ENCODE data around the gene HES4. TPM values are rescaled to one million over a fixed set of nuclear protein-coding genes. Genes with fewer than 3 reads are reported as not detected.

The HES4 gene
- total and polyA plus RNA-seq, 11 donors: 25.7 to 98.1 (median 37.3) TPM

DNA sequence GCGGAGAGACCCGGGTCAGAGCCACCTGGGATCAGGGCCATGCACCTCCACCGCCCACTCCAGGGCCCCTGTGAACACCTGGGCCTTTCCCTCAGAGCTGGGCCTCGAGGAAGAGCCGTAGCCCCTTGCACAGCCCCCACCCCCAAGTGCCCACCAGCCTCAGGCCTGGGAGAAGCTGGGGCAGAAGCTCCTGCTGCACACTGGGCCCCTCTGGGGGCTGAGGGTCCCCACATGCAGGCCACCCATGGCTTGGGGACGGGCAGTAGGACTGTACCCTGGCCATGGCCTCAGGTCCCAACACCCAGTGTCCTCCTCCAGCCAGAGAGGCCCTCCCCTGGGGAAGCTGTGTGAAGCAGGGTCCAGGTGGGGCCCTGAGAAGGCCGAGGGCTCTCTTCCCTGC lies 47.3 kb downstream of the HES4 start:
- peaks cover 0 to 7% (median 4%) of the 10 kb centered on the region in 12 donors for H3K4me1 ChIP-seq
- no peaks in the 10 kb centered on the region for H3K9me3 ChIP-seq
- WGBS, 4 donors: 87 to 97% (median 90%) methylated on average over 2 to 7 of the region's 7 CpGs
- no peak for TF ChIP-seq CTCF (IDR thresholded peaks at IDR 0.05)
- TF ChIP-seq POLR2A (IDR thresholded peaks at IDR 0.05): no peak
- no peak for ATAC-seq
- H3K27me3 ChIP-seq: no peaks in the 10 kb centered on the region
- intact Hi-C loops (cut with DNase I): loop anchor here in 2 of 10 donors (5.0 to 10.0 kb wide), 2 partner anchors 40 to 48 kb away; no protein-coding TSS in a partner anchor
- H3K4me3 ChIP-seq: no peak overlapping the region
- H3K36me3 ChIP-seq: peaks cover 0 to 95% (median 92%) of the 10 kb centered on the region in 9 donors
- no peak overlapping the region for H3K27ac ChIP-seq
- no peak for DNase-seq

GRCh38 chr1:952201-952600 lies 47.7 kb downstream of the HES4 start:
- H3K27me3 ChIP-seq: no peaks in the 10 kb centered on the region
- no peaks in the 10 kb centered on the region for H3K9me3 ChIP-seq
- peaks cover 0 to 3% (median under 1%) of the 10 kb centered on the region in 12 donors for H3K4me1 ChIP-seq
- intact Hi-C loops (cut with DNase I): loop anchor here in 2 of 10 donors (5.0 to 10.0 kb wide), 2 partner anchors 40 to 47 kb away; no protein-coding TSS in a partner anchor
- DNase-seq: no peak
- TF ChIP-seq CTCF (IDR thresholded peaks at IDR 0.05): no peak
- TF ChIP-seq POLR2A (IDR thresholded peaks at IDR 0.05): no peak
- no peak for ATAC-seq
- H3K36me3 ChIP-seq: peaks cover 0 to 99% (median 95%) of the 10 kb centered on the region in 9 donors
- H3K4me3 ChIP-seq: no peak overlapping the region
- WGBS, 4 donors: 86 to 94% (median 91%) methylated on average over 14 to 15 of the region's 15 CpGs
- no peak overlapping the region for H3K27ac ChIP-seq

- H3K4me3 ChIP-seq: no peak overlapping the region
- no peaks in the 10 kb centered on the region for H3K4me1 ChIP-seq
- H3K9me3 ChIP-seq: no peaks in the 10 kb centered on the region
- ATAC-seq (no peak), DNase-seq (no peak)
- H3K27me3 ChIP-seq: no peaks in the 10 kb centered on the region
- no peak overlapping the region for H3K27ac ChIP-seq
- H3K36me3 ChIP-seq: peaks cover 0 to 99% (median 93%) of the 10 kb centered on the region in 9 donors
- 71 to 75% (median 72%) methylated on average over 6 of the region's 6 CpGs for WGBS, 4 donors
- intact Hi-C loops (cut with DNase I): loop anchor here in 2 of 10 donors (5.0 to 10.0 kb wide), 2 partner anchors 39 to 47 kb away; no protein-coding TSS in a partner anchor
- TF ChIP-seq CTCF (IDR thresholded peaks at IDR 0.05) (peak in 4 of 12 donors; percentile 12 to 22 (median 14)), POLR2A (IDR thresholded peaks at IDR 0.05) (no peak)
Observed at GRCh38 chr1:951364-951763, 48.5 kb downstream of the HES4 start.

DNA sequence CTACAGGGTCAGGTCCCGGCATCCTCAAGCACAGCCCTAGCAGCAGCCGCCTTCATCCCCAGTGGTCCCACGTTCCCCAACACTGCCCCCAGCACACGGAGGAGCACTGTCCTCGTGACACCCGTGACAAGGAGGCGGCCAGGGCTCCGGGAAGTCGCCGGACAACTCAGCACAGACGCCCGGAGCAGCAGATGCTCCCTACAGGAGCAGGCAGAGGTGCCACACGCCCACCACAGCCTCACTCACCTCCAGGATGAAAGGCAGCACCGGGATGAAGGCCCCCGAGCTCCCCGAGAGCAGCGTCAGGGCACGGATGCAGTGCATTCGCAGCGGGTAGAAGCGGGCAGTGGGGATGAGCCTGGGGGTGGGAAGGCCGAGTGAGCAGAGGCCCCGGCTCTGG lies 49.0 kb downstream of the HES4 start:
- 92 to 95% (median 94%) methylated on average over 18 to 23 of the region's 23 CpGs for WGBS, 4 donors
- intact Hi-C loops (cut with DNase I): loop anchor here in 2 of 10 donors (5.0 to 10.0 kb wide), 2 partner anchors 39 to 46 kb away; no protein-coding TSS in a partner anchor
- Histone ChIP-seq H3K4me1 (no peaks in the 10 kb centered on the region), H3K4me3 (no peak overlapping the region), H3K27ac (no peak overlapping the region), H3K36me3 (peaks cover 0 to 99% (median 93%) of the 10 kb centered on the region in 9 donors), H3K27me3 (no peaks in the 10 kb centered on the region), H3K9me3 (no peaks in the 10 kb centered on the region)
- no peak for ATAC-seq
- no peak for DNase-seq
- TF ChIP-seq CTCF (IDR thresholded peaks at IDR 0.05): no peak
- no peak for TF ChIP-seq POLR2A (IDR thresholded peaks at IDR 0.05)
